Astrocyte of the spinal cord (primary cell): Measurements from ENCODE around the gene NIPSNAP3A.

Source experiments
- DNase-seq: peaks from one replicate; pipeline ENCODE4 v3.0.0; 2011; ENCODE audit warnings: low read depth, low spot score
- H3K4me3 ChIP-seq: 2 replicates; pipeline ENCODE4 v1.5.1; 2011; ENCODE audit warnings: low read depth, mild to moderate bottlenecking, low read length, moderate library complexity
- in situ Hi-C: cut with HindIII; loops from 2 replicates; pipeline ENCODE4 v1.10.0; 2017; ENCODE audit warnings: low sequenced_read_pairs
- TF ChIP-seq, protein P1 (sequence below): IDR thresholded peaks from 2 replicates; pipeline ENCODE4 v1.5.1; 2012; ENCODE audit warnings: low read depth, mild to moderate bottlenecking, low read length, inconsistent platforms

Gene NIPSNAP3A

DNA sequence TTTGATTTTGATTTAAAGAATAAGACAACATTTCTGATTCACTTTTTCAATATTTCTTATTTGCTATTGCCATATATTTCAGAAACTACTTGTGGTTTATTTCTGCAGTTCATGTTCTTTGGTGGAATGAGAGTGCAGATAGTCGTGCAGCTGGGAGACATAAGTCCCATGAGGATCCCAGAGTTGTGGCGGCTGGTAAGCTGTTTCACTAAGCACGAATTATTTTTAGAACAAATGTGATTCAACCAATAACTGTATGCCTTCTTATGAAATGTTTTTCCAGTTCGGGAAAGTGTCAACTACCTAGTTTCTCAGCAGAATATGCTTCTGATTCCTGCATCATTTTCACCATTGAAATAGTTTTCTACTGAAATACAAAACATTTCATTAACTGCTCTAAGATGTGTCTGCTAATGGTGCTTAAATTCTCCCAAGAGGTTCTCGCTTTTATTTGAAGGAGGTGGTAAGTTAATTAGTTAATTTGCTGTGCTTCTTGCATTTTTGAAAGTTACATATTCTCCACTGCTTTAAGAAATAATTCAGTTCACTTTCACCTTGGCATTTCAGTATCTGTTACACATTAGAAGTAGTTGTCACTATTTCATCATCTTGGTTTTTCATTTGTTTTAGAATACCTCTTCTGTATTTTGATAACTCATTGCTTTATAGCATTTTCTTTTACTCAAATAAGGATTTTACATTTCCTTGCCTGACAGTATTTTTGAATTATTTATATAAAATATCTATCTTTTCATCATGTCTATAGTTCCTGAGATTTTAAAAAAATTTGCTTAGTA lies 25.4 kb downstream of the NIPSNAP3A start:
- H3K4me3 ChIP-seq: no peak overlapping the region
- TF ChIP-seq, protein P1, sequence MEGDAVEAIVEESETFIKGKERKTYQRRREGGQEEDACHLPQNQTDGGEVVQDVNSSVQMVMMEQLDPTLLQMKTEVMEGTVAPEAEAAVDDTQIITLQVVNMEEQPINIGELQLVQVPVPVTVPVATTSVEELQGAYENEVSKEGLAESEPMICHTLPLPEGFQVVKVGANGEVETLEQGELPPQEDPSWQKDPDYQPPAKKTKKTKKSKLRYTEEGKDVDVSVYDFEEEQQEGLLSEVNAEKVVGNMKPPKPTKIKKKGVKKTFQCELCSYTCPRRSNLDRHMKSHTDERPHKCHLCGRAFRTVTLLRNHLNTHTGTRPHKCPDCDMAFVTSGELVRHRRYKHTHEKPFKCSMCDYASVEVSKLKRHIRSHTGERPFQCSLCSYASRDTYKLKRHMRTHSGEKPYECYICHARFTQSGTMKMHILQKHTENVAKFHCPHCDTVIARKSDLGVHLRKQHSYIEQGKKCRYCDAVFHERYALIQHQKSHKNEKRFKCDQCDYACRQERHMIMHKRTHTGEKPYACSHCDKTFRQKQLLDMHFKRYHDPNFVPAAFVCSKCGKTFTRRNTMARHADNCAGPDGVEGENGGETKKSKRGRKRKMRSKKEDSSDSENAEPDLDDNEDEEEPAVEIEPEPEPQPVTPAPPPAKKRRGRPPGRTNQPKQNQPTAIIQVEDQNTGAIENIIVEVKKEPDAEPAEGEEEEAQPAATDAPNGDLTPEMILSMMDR: no peak
- in situ Hi-C loops: no loop called here
- no peak for DNase-seq

DNA sequence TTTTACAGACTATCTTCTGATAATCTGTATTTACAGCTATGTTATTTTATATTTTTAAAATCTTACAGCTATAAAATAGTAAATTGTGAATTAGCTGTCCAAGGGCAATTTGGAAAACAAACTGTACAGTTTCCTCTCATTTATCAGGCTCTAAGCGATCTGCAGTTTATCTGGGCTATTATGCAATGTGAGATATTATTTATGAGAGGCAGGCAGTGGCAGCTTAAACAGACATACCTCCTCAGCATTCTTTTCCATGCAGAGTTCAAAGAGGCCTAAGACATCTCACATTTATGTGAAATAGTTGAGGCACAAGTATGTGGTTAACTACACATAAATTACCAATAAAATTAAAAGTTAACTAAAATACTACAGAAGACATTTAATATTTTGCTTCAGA lies 26.6 kb downstream of the NIPSNAP3A start:
- in situ Hi-C loops: no loop called here
- DNase-seq: no peak
- no peak overlapping the region for H3K4me3 ChIP-seq
- TF ChIP-seq, protein P1: no peak

DNA sequence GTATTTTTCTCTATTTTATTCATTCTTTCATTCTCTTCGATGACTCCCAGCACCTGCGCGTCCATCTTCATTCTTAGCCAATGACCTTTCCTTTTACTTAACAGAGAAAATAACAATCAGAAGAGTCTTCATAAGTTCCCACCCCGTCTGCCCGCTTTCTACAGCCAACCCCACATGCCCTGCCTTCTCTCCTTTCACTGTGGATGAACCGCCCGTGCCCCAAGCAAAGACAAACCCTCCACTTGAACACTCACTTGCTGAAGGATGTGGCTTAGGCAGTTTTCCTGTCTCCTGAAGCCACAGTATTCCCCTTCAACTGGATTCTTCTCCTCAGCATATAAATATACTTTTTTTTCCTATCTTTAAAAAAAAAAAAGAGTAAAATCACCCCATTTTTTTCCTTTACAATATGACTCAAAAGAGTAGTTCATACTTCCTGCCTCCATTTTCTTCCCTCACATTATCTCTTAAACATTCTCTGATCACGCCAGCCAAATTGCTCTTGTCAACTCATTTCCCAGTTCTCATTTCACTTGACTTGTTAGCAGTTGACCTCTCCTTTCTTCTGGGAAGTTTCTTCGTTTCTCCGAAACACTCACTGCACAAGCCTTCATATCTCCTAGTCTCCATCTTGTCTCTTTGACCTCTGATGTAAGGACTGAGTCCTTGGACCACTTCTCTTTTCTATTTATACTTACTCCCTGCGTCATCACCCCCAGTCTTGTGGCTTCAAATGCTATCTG lies 27.5 kb downstream of the NIPSNAP3A start:
- H3K4me3 ChIP-seq: no peak overlapping the region
- no peak for DNase-seq

DNA sequence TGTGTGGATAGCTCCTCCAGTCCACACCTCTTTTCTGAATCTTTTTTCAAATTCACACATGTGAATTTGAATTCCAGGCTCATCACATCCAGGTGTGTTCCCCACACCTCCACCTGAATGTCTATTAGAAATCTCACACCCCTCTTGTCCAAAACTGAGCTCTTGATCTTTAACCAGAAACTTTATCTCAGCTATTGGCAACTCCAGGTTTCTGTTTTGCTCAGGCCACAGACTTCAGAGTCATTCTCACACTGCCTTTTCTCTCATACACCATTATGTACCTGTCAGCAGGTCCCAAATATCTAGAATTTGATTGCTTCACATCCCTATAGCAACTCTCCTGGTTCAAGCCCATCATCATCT lies 28.1 kb downstream of the NIPSNAP3A start:
- no peak for DNase-seq
- no peak overlapping the region for H3K4me3 ChIP-seq
- in situ Hi-C loops: no loop called here
- TF ChIP-seq, protein P1: no peak

More for the DNA sequence above, 27.5 kb downstream of the NIPSNAP3A start:
- TF ChIP-seq, protein P1: no peak
- in situ Hi-C loops: no loop called here

DNA sequence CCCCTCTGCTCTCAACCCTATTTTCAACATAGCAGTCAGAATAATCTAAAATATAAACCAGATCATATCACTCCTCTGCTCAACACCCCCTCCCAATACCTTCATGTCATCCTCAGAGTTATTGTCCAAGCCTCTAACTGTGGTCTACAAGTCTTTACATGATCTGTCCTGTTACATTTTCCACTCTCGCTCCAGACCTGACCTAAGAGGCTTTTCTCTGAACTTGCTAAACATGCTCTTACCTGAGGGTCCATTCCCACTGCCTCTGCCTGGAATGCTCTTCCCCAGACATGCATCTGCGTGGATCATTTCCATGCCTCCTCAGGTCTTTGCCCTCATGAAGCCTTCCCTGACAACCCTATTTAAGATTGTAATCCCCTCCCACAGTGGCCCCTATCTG lies 28.5 kb downstream of the NIPSNAP3A start:
- H3K4me3 ChIP-seq: no peak overlapping the region
- TF ChIP-seq, protein P1: no peak
- DNase-seq: no peak
- in situ Hi-C loops: no loop called here

DNA sequence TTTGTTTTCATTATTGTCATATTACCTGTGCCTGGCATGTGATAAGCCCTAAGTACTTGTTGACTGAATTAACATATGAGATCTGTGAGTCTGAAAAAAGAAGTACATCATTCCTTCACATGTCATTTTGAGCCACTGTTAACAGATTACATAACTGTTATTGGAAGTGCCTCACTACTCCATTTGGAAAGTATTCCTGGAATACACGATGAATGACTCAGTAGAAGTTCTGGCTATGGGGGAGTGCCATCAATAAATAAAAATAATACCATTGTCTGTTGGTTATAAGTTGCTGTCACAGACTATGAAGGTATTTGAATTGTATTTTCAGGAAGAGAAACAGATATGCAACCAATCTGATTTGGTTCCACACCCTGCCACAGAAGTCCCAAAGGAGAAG lies 29.3 kb downstream of the NIPSNAP3A start:
- no peak overlapping the region for H3K4me3 ChIP-seq
- in situ Hi-C loops: no loop called here
- peak; percentile 7 for DNase-seq
- TF ChIP-seq, protein P1: no peak
